HEK293T (cell line): Measurements from ENCODE around the gene SLC8A3.

ENCODE experiments used
- ARNT ChIP-seq: fragments of 450-650 bp; IDR thresholded peaks from 2 replicates; pipeline ENCODE4 v1.6.1; 2017; ENCODE audit warnings: mild to moderate bottlenecking
- FOXA1 ChIP-seq: fragments of 450-650 bp; IDR thresholded peaks from 2 replicates; pipeline ENCODE4 v1.6.1; 2016; ENCODE audit warnings: mild to moderate bottlenecking
- FOXM1 ChIP-seq: fragments of 450-650 bp; IDR thresholded peaks from 2 replicates; pipeline ENCODE4 v1.6.1; 2017; ENCODE audit warnings: mild to moderate bottlenecking, borderline replicate concordance

- TF ChIP-seq ARNT: no peak
- TF ChIP-seq FOXA1: no peak
- no peak for TF ChIP-seq FOXM1
Measured at GRCh38 chr14:70113211-70113610, 75.5 kb downstream of the SLC8A3 start.
